Measurements from ENCODE around the gene SSBP1.

DNA sequence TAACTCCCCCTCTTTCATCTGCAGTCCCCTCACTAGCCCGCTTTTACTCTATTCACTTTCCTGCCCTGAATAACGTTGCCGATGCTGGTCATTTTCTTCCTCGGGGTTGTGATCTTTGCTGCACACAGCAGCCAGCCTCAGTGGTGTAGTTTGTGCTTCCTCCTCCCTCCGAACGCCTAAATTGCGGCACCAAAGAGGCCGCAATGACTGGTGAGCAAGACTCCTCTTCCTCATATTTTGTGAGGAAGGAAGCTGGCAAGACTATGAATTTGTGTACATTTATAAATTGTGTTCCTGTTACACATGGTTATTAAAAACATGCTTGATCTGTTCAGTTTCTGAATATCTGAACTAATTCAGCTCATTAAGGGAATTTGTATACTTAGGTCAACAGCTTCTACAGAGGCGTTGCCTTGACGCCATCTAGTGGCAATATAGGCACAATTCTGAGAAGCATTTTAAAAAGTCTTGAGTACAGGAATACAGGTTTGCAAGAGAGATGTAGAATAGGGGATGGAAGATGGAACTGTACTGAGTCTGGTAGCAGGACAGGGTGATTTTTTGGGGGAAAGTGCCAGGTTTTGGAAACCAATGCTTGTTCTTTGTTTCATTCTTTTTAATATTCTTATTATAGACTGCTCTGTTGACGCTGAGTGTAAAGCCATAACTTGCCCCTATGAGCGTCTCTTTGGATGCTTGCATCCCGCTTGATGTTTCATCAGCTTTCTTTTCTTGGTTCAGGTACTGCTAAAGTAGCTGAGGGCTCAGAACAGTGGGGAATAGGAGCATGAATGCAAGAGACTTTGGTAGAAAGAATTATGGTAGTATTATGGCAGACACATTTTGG is 47.8 kb downstream of the SSBP1 start:
- TF ChIP-seq YY1 (IDR thresholded peaks at IDR 0.05; ENCODE audit: insufficient read depth, insufficient read length) (no peak), ZNF274 (IDR thresholded peaks at IDR 0.05; ENCODE audit: low read depth, low read length) (no peak)

Measured in NT2/D1 (cell line).